Endothelial cell of umbilical vein (primary cell): ENCODE results near the gene DLEC1.

Experiments used
- EZH2 ChIP-seq: IDR thresholded peaks from 2 replicates; pipeline ENCODE4 v1.6.1; 2012; ENCODE audit warnings: borderline replicate concordance, low read depth, mild to moderate bottlenecking, moderate library complexity, low read length, inconsistent platforms; ENCODE audit not compliant: severe bottlenecking
- JUN ChIP-seq: IDR thresholded peaks from 2 replicates; pipeline ENCODE4 v1.6.1; 2011; ENCODE audit warnings: borderline replicate concordance, low read depth; ENCODE audit not compliant: insufficient read length, insufficient read depth
- MYC ChIP-seq: IDR thresholded peaks from one replicate; pipeline ENCODE4 v1.6.1; 2011; ENCODE audit warnings: mild to moderate bottlenecking, low read depth, low read length
- POLR2A ChIP-seq: IDR thresholded peaks from 2 replicates; pipeline ENCODE4 v1.6.1; 2012; ENCODE audit warnings: low read depth, mild to moderate bottlenecking, control low read depth, low read length
- POLR2AphosphoS5 ChIP-seq: IDR thresholded peaks from 2 replicates; pipeline ENCODE4 v1.6.1; 2012; ENCODE audit warnings: low read depth, mild to moderate bottlenecking, control low read depth, low read length, moderate library complexity; ENCODE audit not compliant: insufficient read depth
- TF ChIP-seq, protein P1 (sequence below), 2 donors: IDR thresholded peaks; 1 replicate in 1 of 2; 2 replicates in 1 of 2; pipeline ENCODE4 v1.5.1; 2011; ENCODE audit warnings: low read length in 2 of 2, mild to moderate bottlenecking in 2 of 2, moderate library complexity in 2 of 2, control low read depth in 1 of 2, inconsistent platforms in 1 of 2, low read depth in 1 of 2; ENCODE audit not compliant: insufficient read depth in 1 of 2; ENCODE audit errors: extremely low read depth in 1 of 2
- TF ChIP-seq, protein P2 (sequence below): IDR thresholded peaks from 2 replicates; pipeline ENCODE4 v1.6.1; 2011; ENCODE audit not compliant: insufficient read depth, insufficient read length

DNA sequence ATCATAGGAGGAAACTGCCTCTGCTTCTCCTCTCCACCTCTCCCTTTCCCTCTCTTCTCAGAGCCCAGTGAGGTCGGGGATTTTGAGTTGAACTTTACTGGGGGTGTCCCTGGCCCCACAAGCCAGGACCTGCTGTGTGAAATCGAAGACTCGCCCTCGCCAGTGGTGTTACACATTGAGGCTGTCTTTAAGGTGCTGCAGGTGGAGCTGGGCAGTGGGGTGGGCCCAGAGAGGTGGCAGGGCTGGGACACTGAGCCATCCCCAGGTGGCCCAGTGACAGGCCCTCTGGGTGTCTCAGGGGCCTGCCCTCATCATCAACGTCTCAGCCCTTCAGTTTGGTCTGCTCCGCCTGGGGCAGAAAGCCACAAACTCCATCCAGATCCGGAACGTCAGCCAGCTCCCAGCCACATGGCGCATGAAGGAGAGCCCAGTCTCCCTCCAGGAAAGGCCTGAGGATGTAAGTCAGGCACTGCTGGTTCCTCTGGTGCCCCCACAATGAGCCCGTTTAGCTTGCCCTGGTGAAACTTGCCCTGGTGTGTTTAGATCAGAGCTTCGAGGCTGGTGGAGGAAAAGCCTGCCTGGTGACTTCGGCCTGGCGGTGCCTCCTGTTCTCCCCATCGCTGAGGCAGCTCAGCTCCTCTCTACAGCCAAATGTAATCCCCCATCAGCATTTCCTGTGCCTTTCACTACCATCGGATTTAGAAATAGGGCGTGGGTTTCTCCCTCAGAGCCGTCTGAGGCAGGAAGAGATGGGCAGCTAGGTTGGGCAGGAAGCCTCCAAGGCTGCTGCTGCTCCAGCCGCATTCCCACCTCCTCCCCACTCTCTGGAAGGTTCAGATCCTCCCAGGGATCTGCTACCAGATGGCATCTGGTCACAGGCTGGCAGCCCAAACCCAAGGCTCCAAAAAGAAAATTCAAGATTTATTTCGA, 58.7 kb downstream of the DLEC1 start:
- no peak for TF ChIP-seq MYC
- TF ChIP-seq POLR2A: no peak
- TF ChIP-seq EZH2: no peak
- TF ChIP-seq, protein P1, sequence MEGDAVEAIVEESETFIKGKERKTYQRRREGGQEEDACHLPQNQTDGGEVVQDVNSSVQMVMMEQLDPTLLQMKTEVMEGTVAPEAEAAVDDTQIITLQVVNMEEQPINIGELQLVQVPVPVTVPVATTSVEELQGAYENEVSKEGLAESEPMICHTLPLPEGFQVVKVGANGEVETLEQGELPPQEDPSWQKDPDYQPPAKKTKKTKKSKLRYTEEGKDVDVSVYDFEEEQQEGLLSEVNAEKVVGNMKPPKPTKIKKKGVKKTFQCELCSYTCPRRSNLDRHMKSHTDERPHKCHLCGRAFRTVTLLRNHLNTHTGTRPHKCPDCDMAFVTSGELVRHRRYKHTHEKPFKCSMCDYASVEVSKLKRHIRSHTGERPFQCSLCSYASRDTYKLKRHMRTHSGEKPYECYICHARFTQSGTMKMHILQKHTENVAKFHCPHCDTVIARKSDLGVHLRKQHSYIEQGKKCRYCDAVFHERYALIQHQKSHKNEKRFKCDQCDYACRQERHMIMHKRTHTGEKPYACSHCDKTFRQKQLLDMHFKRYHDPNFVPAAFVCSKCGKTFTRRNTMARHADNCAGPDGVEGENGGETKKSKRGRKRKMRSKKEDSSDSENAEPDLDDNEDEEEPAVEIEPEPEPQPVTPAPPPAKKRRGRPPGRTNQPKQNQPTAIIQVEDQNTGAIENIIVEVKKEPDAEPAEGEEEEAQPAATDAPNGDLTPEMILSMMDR (IDR thresholded peaks at IDR 0.05; ENCODE audit: extremely low read depth in 1 of 2, insufficient read depth in 1 of 2, low read depth in 1 of 2, low read length in 2 of 2): no peak
- TF ChIP-seq, protein P2, sequence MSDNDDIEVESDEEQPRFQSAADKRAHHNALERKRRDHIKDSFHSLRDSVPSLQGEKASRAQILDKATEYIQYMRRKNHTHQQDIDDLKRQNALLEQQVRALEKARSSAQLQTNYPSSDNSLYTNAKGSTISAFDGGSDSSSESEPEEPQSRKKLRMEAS: no peak
- TF ChIP-seq POLR2AphosphoS5: no peak
- no peak for TF ChIP-seq JUN
